ENCODE measurements around the gene OSBP2.

DNA sequence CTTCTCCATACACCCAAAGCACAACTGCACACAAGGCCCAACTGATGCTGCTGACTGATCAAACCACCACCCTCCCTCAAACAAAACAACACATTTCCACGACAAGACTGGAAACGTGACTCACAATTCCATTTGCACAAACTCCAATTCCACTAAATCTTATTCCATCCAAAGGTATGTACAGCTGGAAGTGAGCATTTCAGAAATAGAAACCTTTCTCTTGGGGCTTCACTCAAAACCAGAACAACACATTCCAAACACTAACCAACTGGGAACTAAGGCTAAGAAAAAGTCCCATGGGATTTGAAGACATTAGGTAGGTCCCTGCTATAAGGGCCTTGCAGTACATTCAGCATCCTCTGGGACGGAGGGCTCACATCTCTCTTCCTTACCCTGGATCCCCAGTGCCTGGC, 254.3 kb downstream of the OSBP2 start:
- TF ChIP-seq POLR2A (IDR thresholded peaks at IDR 0.05), result no peak
- no peak for TF ChIP-seq EP300 (IDR thresholded peaks at IDR 0.05)

Data from tibial nerve (tissue), 3 donors.